ENCODE data around the gene CST6.

DNA sequence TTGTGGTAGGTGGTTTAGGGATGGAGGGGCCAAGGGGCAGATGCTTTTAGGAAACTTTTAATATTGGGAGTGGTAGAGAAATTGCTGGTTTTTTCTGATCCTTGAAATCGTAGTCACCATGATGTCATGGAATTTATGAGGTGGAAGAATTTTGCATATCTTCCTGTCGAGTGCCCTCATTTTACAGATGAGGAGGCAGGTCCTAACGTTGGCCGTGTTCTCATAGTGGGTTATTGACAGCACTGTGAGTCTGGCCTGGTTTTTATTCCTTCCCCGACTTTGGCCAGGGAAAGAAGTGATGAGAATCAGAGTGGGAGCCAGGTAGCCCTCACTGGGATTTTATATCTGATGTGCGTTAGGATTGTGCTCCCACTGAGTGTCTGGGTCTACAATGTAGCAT, 49.5 kb downstream of the CST6 start:
- TF ChIP-seq, protein P1, sequence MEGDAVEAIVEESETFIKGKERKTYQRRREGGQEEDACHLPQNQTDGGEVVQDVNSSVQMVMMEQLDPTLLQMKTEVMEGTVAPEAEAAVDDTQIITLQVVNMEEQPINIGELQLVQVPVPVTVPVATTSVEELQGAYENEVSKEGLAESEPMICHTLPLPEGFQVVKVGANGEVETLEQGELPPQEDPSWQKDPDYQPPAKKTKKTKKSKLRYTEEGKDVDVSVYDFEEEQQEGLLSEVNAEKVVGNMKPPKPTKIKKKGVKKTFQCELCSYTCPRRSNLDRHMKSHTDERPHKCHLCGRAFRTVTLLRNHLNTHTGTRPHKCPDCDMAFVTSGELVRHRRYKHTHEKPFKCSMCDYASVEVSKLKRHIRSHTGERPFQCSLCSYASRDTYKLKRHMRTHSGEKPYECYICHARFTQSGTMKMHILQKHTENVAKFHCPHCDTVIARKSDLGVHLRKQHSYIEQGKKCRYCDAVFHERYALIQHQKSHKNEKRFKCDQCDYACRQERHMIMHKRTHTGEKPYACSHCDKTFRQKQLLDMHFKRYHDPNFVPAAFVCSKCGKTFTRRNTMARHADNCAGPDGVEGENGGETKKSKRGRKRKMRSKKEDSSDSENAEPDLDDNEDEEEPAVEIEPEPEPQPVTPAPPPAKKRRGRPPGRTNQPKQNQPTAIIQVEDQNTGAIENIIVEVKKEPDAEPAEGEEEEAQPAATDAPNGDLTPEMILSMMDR (IDR thresholded peaks at IDR 0.05) = no peak
- TF ChIP-seq POLR2A (IDR thresholded peaks at IDR 0.05) = no peak
- no peak for TF ChIP-seq POLR2AphosphoS5 (IDR thresholded peaks at IDR 0.05)
- TF ChIP-seq EP300 (IDR thresholded peaks at IDR 0.05) = no peak
